Measurements from ENCODE around the gene DAAM1.

DAAM1 gene

DNA sequence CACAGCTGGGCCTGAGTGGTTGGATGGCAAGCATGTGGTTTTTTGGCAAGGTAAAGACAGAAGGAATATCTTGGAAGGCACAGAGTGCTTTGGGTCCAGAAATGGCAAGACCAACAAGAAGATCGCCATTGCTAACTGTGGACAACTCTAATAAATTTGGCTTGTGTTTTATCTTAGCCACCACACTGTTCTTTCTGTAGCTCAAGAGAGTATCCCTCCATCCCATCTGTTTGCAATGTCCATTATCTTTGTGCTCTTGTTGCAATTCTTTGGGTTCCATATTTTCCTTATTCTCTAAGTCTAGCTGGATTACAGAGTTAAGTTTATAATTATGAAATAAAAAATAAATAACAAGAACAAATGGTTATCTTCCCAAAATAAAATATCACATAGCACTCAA, 6.7 kb upstream of the DAAM1 start:
- Histone ChIP-seq H3K4me3 (ENCODE audit: low read length, poor library complexity, severe bottlenecking) (no peak overlapping the region), H3K9me2 (replicated peaks; ENCODE audit: low read depth, low read length) (no peaks in the 10 kb centered on the region), H2AFZ (ENCODE audit: low read length) (no peak overlapping the region), H3K9ac (ENCODE audit: low read depth, low read length, poor library complexity, severe bottlenecking) (no peak overlapping the region), H3K36me3 (ENCODE audit: insufficient read depth, low read length) (no peaks in the 10 kb centered on the region), H3K79me2 (ENCODE audit: insufficient read depth, low read length) (no peaks in the 10 kb centered on the region), H3K9me3 (ENCODE audit: insufficient read depth, low read depth, low read length) (no peaks in the 10 kb centered on the region), H4K20me1 (ENCODE audit: insufficient read depth, low read length, poor library complexity, severe bottlenecking) (no peaks in the 10 kb centered on the region), H3K27me3 (ENCODE audit: insufficient read depth, low read length, poor library complexity, severe bottlenecking) (no peaks in the 10 kb centered on the region), H3F3A (ENCODE audit: low read depth) (no peaks in the 10 kb centered on the region), H3K4me1 (ENCODE audit: insufficient read depth, low read length, poor library complexity, severe bottlenecking) (peaks cover 6% of the 10 kb centered on the region), H3K4me2 (ENCODE audit: low read depth, low read length, poor library complexity, severe bottlenecking) (no peak overlapping the region)
- no peak for TF ChIP-seq EZH2phosphoT487 (IDR thresholded peaks at IDR 0.05; ENCODE audit: borderline replicate concordance)
- TF ChIP-seq, protein P1, sequence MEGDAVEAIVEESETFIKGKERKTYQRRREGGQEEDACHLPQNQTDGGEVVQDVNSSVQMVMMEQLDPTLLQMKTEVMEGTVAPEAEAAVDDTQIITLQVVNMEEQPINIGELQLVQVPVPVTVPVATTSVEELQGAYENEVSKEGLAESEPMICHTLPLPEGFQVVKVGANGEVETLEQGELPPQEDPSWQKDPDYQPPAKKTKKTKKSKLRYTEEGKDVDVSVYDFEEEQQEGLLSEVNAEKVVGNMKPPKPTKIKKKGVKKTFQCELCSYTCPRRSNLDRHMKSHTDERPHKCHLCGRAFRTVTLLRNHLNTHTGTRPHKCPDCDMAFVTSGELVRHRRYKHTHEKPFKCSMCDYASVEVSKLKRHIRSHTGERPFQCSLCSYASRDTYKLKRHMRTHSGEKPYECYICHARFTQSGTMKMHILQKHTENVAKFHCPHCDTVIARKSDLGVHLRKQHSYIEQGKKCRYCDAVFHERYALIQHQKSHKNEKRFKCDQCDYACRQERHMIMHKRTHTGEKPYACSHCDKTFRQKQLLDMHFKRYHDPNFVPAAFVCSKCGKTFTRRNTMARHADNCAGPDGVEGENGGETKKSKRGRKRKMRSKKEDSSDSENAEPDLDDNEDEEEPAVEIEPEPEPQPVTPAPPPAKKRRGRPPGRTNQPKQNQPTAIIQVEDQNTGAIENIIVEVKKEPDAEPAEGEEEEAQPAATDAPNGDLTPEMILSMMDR (conservative IDR thresholded peaks at IDR 0.05; ENCODE audit: low read length): no peak

DNA sequence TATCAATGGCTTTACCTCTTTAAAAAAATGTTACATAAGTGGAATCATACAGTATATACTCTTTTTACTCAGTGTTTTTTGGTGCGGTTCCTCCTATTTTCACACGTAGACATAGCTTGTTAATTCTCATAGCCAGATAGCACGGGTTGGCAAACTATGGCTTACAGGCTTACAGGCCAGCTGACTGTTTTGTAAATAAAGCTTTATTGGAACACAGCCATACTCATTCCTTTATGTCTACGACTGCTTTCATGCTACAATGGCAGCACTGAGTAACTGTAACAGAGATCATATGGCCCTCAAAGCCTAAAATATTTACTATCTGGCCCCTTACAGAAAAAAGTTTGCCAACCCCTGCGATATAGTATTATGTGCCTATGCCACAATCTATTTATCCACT, 5.8 kb upstream of the DAAM1 start:
- Histone ChIP-seq H4K20me1 (ENCODE audit: insufficient read depth, low read length, poor library complexity, severe bottlenecking) (no peaks in the 10 kb centered on the region), H3K79me2 (ENCODE audit: insufficient read depth, low read length) (no peaks in the 10 kb centered on the region), H3K9me3 (ENCODE audit: insufficient read depth, low read depth, low read length) (no peaks in the 10 kb centered on the region), H3K27me3 (ENCODE audit: insufficient read depth, low read length, poor library complexity, severe bottlenecking) (no peaks in the 10 kb centered on the region), H3K4me1 (ENCODE audit: insufficient read depth, low read length, poor library complexity, severe bottlenecking) (peaks cover 13% of the 10 kb centered on the region), H3F3A (ENCODE audit: low read depth) (no peaks in the 10 kb centered on the region), H3K4me3 (ENCODE audit: low read length, poor library complexity, severe bottlenecking) (no peak overlapping the region), H3K36me3 (ENCODE audit: insufficient read depth, low read length) (no peaks in the 10 kb centered on the region), H3K4me2 (ENCODE audit: low read depth, low read length, poor library complexity, severe bottlenecking) (no peak overlapping the region), H3K9me2 (replicated peaks; ENCODE audit: low read depth, low read length) (no peaks in the 10 kb centered on the region), H2AFZ (ENCODE audit: low read length) (no peak overlapping the region), H3K9ac (ENCODE audit: low read depth, low read length, poor library complexity, severe bottlenecking) (no peak overlapping the region)
- no peak for TF ChIP-seq EZH2phosphoT487 (IDR thresholded peaks at IDR 0.05; ENCODE audit: borderline replicate concordance)
- TF ChIP-seq, protein P1 (conservative IDR thresholded peaks at IDR 0.05; ENCODE audit: low read length): no peak

DNA sequence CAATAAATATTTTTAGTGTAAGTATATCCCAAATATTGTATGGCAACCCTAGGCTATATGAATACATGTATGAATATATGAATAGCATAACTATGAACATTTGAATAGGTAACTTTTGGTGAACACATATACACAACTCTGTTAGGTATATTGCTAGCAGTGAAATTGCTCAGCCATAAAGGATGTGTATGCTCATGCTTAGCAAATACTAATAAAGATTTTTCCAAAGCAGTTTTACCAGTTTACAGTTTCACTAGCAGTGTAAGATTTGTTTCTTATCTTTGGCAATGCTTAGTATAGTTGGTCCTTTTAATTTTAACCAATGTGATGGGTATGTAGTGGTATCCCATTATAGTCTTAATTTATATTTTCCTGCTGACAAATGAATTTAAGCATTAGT, 5.3 kb upstream of the DAAM1 start:
- Histone ChIP-seq H3K79me2 (ENCODE audit: insufficient read depth, low read length) (no peaks in the 10 kb centered on the region), H3K36me3 (ENCODE audit: insufficient read depth, low read length) (no peaks in the 10 kb centered on the region), H3K9ac (ENCODE audit: low read depth, low read length, poor library complexity, severe bottlenecking) (no peak overlapping the region), H3F3A (ENCODE audit: low read depth) (no peaks in the 10 kb centered on the region), H3K4me3 (ENCODE audit: low read length, poor library complexity, severe bottlenecking) (no peak overlapping the region), H3K9me2 (replicated peaks; ENCODE audit: low read depth, low read length) (no peaks in the 10 kb centered on the region), H3K4me2 (ENCODE audit: low read depth, low read length, poor library complexity, severe bottlenecking) (no peak overlapping the region), H2AFZ (ENCODE audit: low read length) (no peak overlapping the region), H3K9me3 (ENCODE audit: insufficient read depth, low read depth, low read length) (no peaks in the 10 kb centered on the region), H3K4me1 (ENCODE audit: insufficient read depth, low read length, poor library complexity, severe bottlenecking) (peaks cover 13% of the 10 kb centered on the region), H3K27me3 (ENCODE audit: insufficient read depth, low read length, poor library complexity, severe bottlenecking) (no peaks in the 10 kb centered on the region), H4K20me1 (ENCODE audit: insufficient read depth, low read length, poor library complexity, severe bottlenecking) (no peaks in the 10 kb centered on the region)
- no peak for TF ChIP-seq EZH2phosphoT487 (IDR thresholded peaks at IDR 0.05; ENCODE audit: borderline replicate concordance)
- TF ChIP-seq, protein P1 (conservative IDR thresholded peaks at IDR 0.05; ENCODE audit: low read length): no peak
